Peyer's patch (tissue), 4 donors: ENCODE results near the gene DCDC2B. TPM values are rescaled to one million over a fixed set of nuclear protein-coding genes. Genes with fewer than 3 reads are reported as not detected.

Experiments
- DNase-seq, 3 donors: peaks; one replicate each; pipeline ENCODE4 v3.0.0-alpha.2; 2017 to 2019
- H3K27ac ChIP-seq, 4 donors: fragments of 200-600 bp; sonication (generic); one replicate each; pipeline ENCODE4 v1.5.1; 2016 to 2019
- H3K27me3 ChIP-seq, 2 donors: fragments of 200-600 bp; sonication (generic); one replicate each; pipeline ENCODE4 v1.5.1; 2019
- H3K36me3 ChIP-seq, 3 donors: fragments of 200-600 bp; sonication (generic); one replicate each; pipeline ENCODE4 v1.5.1; 2016 to 2019
- H3K4me1 ChIP-seq, 4 donors: fragments of 200-600 bp; sonication (generic); one replicate each; pipeline ENCODE4 v1.5.1; 2016 to 2019
- H3K4me3 ChIP-seq, 4 donors: fragments of 200-600 bp; sonication (generic); 1 replicate in 3 of 4; 2 replicates in 1 of 4; pipeline ENCODE4 v1.5.1; 2016 to 2019; ENCODE audit warnings: mild to moderate bottlenecking in 1 of 4
- H3K9me3 ChIP-seq, 4 donors: fragments of 200-600 bp; sonication (generic); one replicate each; pipeline ENCODE4 v1.5.1; 2016 to 2019; ENCODE audit warnings: mild to moderate bottlenecking in 1 of 4
- CTCF ChIP-seq, 6 experiments: fragments of 450-650 bp in 4 of 6; fragments of 200-600 bp in 2 of 6; sonication (generic) in 1 of 6; IDR thresholded peaks; one replicate each; pipeline ENCODE4 v1.5.1; 2017 to 2019; ENCODE audit warnings: antibody characterized with exemption in 6 of 6, mild to moderate bottlenecking in 3 of 6, moderate library complexity in 1 of 6
- POLR2A ChIP-seq, 2 donors: fragments of 450-650 bp; IDR thresholded peaks; one replicate each; pipeline ENCODE4 v1.5.1; 2017; ENCODE audit warnings: antibody characterized with exemption in 2 of 2, mild to moderate bottlenecking in 2 of 2, moderate library complexity in 2 of 2
- total RNA-seq, 4 donors: library from RNA; depleted of rRNA; stranded (reverse); fragments of >200 nt; gene quantifications; one replicate each; pipeline ENCODE4 v1.1.0, GENCODE V29; 2016

Gene DCDC2B
- total RNA-seq, 4 donors from 2014 or later, result 0.85 TPM; not detected in 3

GRCh38 chr1:32180186-32181060 is 28.5 kb upstream of the DCDC2B start:
- peak; percentile 41 to 71 (median 63) for DNase-seq
- peak overlapping the region; percentile 87 to 97 (median 94) for H3K27ac ChIP-seq
- no peaks in the 10 kb centered on the region for H3K27me3 ChIP-seq
- peaks cover 0 to 19% (median 0%) of the 10 kb centered on the region in 3 donors for H3K36me3 ChIP-seq
- H3K4me1 ChIP-seq, result peaks cover 6 to 41% (median 12%) of the 10 kb centered on the region in 4 donors
- TF ChIP-seq CTCF (IDR thresholded peaks at IDR 0.05) (no peak), POLR2A (IDR thresholded peaks at IDR 0.05) (no peak)
- peak overlapping the region; percentile 55 to 78 (median 68) for H3K4me3 ChIP-seq
- H3K9me3 ChIP-seq, result no peaks in the 10 kb centered on the region

- Histone ChIP-seq H3K4me3 (peak overlapping the region in 2 of 4 donors; percentile 69 to 78), H3K27me3 (no peaks in the 10 kb centered on the region), H3K4me1 (peaks cover 6 to 41% (median 12%) of the 10 kb centered on the region in 4 donors), H3K36me3 (peaks cover 0 to 25% (median 0%) of the 10 kb centered on the region in 3 donors), H3K27ac (peak overlapping the region in 2 of 4 donors; percentile 3 to 96), H3K9me3 (no peaks in the 10 kb centered on the region)
- no peak for DNase-seq
- no peak for TF ChIP-seq POLR2A (IDR thresholded peaks at IDR 0.05)
- TF ChIP-seq CTCF (IDR thresholded peaks at IDR 0.05), result no peak
Observed at GRCh38 chr1:32181065-32181464, 27.8 kb upstream of the DCDC2B start.

GRCh38 chr1:32181563-32181962 is 27.3 kb upstream of the DCDC2B start:
- no peaks in the 10 kb centered on the region for H3K27me3 ChIP-seq
- peak overlapping the region in 1 of 4 donors; percentile 78 for H3K4me3 ChIP-seq
- peak overlapping the region in 2 of 4 donors; percentile 3 to 7 for H3K27ac ChIP-seq
- no peaks in the 10 kb centered on the region for H3K9me3 ChIP-seq
- DNase-seq, result no peak
- peaks cover 0 to 30% (median 0%) of the 10 kb centered on the region in 3 donors for H3K36me3 ChIP-seq
- TF ChIP-seq CTCF (IDR thresholded peaks at IDR 0.05) (no peak), POLR2A (IDR thresholded peaks at IDR 0.05) (no peak)
- peaks cover 6 to 41% (median 12%) of the 10 kb centered on the region in 4 donors for H3K4me1 ChIP-seq

GRCh38 chr1:32182060-32182459 is 26.8 kb upstream of the DCDC2B start:
- Histone ChIP-seq H3K4me1 (peaks cover 6 to 41% (median 12%) of the 10 kb centered on the region in 4 donors), H3K27ac (no peak overlapping the region), H3K4me3 (no peak overlapping the region), H3K9me3 (no peaks in the 10 kb centered on the region), H3K36me3 (peaks cover 0 to 35% (median 0%) of the 10 kb centered on the region in 3 donors), H3K27me3 (no peaks in the 10 kb centered on the region)
- DNase-seq, result no peak
- no peak for TF ChIP-seq CTCF (IDR thresholded peaks at IDR 0.05)
- no peak for TF ChIP-seq POLR2A (IDR thresholded peaks at IDR 0.05)

- no peaks in the 10 kb centered on the region for H3K9me3 ChIP-seq
- no peaks in the 10 kb centered on the region for H3K27me3 ChIP-seq
- H3K27ac ChIP-seq, result no peak overlapping the region
- no peak overlapping the region for H3K4me3 ChIP-seq
- peaks cover 0 to 60% (median 0%) of the 10 kb centered on the region in 3 donors for H3K36me3 ChIP-seq
- no peak for DNase-seq
- peaks cover 6 to 37% (median 8%) of the 10 kb centered on the region in 4 donors for H3K4me1 ChIP-seq
- TF ChIP-seq CTCF (IDR thresholded peaks at IDR 0.05) (no peak), POLR2A (IDR thresholded peaks at IDR 0.05) (no peak)
Observed at GRCh38 chr1:32184650-32185049, 24.2 kb upstream of the DCDC2B start.
